ENCODE results near the gene CDK10. TPM values are rescaled to one million over a fixed set of nuclear protein-coding genes. Genes with fewer than 3 reads are reported as not detected.
A peak's percentile ranks its signal among the peaks of the same experiment; 100 is the strongest.
"Not testable (repeated sequence)": the region's sequence is repeated elsewhere in the genome, so short reads cannot be mapped to it uniquely, and the experiment has no call there.

Gene CDK10
- total RNA-seq, 3 donors from 2014 or later (not counting 1 experiment from before 2014, with no cell fraction given) = 102 to 123 (median 114) TPM

DNA sequence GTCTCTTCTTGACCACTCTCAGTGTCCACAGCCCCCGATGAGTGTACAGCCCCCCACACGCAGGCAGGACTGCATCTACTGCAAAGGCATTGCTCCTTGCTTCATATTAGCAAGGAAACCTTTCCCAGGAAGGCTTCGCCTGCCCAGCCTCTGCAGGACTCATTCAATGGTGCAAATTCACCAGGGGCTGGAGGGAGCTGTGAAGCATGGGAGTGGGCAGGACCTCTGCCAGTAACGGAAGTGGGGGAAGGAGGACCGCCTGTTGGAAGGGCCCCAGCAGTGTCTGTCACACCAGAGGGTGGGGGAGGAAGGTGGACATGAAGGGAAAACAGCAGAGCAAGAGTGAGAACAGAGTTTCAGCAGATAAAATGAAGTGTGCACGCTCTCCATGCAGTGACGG, 26.3 kb upstream of the CDK10 start:
- H3K4me1 ChIP-seq (ENCODE audit: control insufficient read depth, insufficient read depth, low read length) = peaks cover 34% of the 10 kb centered on the region
- no peak overlapping the region for H3K4me3 Mint-ChIP-seq
- no peak overlapping the region for H3K4me3 ChIP-seq (ENCODE audit: low read length)
- no peaks in the 10 kb centered on the region for H3K27me3 Mint-ChIP-seq (ENCODE audit: low read depth in 2 of 2)
- no peak overlapping the region for H3K27ac ChIP-seq (ENCODE audit: low read length)
- no peak for DNase-seq
- intact Hi-C loops (cut with micrococcal nuclease) = no loop called here
- no peak overlapping the region for H3K27ac Mint-ChIP-seq
- H3K4me1 Mint-ChIP-seq = peaks cover 18 to 27% of the 10 kb centered on the region in 2 donors
- H3K9me3 ChIP-seq (ENCODE audit: control insufficient read depth, insufficient read depth, low read length) = no peaks in the 10 kb centered on the region
- ATAC-seq = no peak
- no peaks in the 10 kb centered on the region for H3K27me3 ChIP-seq (ENCODE audit: control insufficient read depth, insufficient read depth, low read length)
- no peak for TF ChIP-seq CTCF (IDR thresholded peaks at IDR 0.05)
- no peaks in the 10 kb centered on the region for H3K36me3 ChIP-seq (ENCODE audit: control insufficient read depth, insufficient read depth, low read length)
- WGBS (ENCODE audit: insufficient coverage) = 95% methylated on average over 7 of the region's 7 CpGs
- H3K9me3 Mint-ChIP-seq = no peaks in the 10 kb centered on the region
- H3K36me3 Mint-ChIP-seq = no peaks in the 10 kb centered on the region

DNA sequence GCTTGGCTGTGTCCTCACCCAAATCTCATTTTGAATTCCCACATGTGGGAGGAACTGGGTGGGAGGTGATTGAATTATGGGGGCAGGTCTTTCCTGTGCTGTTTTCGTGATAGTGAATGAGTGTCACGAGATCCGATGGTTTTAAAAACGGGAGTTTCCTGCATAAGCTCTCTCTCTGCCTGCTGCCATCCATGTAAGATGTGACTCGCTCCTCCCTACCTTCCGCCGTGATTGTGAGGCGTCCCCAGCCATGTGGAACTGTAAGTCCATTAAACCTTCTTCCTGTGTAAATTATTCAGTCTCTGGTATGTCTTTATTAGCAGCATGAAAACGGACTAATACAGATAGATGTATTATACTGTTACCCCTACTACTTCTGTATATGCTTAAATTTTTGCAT, 25.3 kb upstream of the CDK10 start:
- H3K27me3 ChIP-seq (ENCODE audit: control insufficient read depth, insufficient read depth, low read length) = no peaks in the 10 kb centered on the region
- Mint-ChIP-seq H3K36me3 (no peaks in the 10 kb centered on the region), H3K27me3 (ENCODE audit: low read depth in 2 of 2) (no peaks in the 10 kb centered on the region), H3K4me3 (peak overlapping the region; percentile 7), H3K27ac (no peak overlapping the region), H3K4me1 (peaks cover 15 to 22% of the 10 kb centered on the region in 2 donors), H3K9me3 (no peaks in the 10 kb centered on the region)
- no peak for TF ChIP-seq CTCF (IDR thresholded peaks at IDR 0.05)
- 97% methylated on average over 8 of the region's 9 CpGs for WGBS (ENCODE audit: insufficient coverage)
- no peak overlapping the region for H3K27ac ChIP-seq (ENCODE audit: low read length)
- no peaks in the 10 kb centered on the region for H3K36me3 ChIP-seq (ENCODE audit: control insufficient read depth, insufficient read depth, low read length)
- intact Hi-C loops (cut with micrococcal nuclease) = no loop called here
- ATAC-seq = no peak
- no peaks in the 10 kb centered on the region for H3K9me3 ChIP-seq (ENCODE audit: control insufficient read depth, insufficient read depth, low read length)
- peaks cover 24% of the 10 kb centered on the region for H3K4me1 ChIP-seq (ENCODE audit: control insufficient read depth, insufficient read depth, low read length)
- no peak overlapping the region for H3K4me3 ChIP-seq (ENCODE audit: low read length)
- no peak for DNase-seq

- H3K36me3 ChIP-seq (ENCODE audit: control insufficient read depth, insufficient read depth, low read length); H3K27me3 Mint-ChIP-seq (ENCODE audit: low read depth in 2 of 2); H3K4me1 ChIP-seq (ENCODE audit: control insufficient read depth, insufficient read depth, low read length); H3K9me3 Mint-ChIP-seq; H3K4me1 Mint-ChIP-seq; H3K4me3 Mint-ChIP-seq; DNase-seq; H3K27ac Mint-ChIP-seq; ATAC-seq; H3K27me3 ChIP-seq (ENCODE audit: control insufficient read depth, insufficient read depth, low read length); H3K36me3 Mint-ChIP-seq; H3K9me3 ChIP-seq (ENCODE audit: control insufficient read depth, insufficient read depth, low read length); H3K27ac ChIP-seq (ENCODE audit: low read length); H3K4me3 ChIP-seq (ENCODE audit: low read length); intact Hi-C loops (cut with micrococcal nuclease): not testable (repeated sequence)
- 93% methylated on average over 9 of the region's 11 CpGs for WGBS (ENCODE audit: insufficient coverage)
Measured at GRCh38 chr16:89664238-89664637, 22.3 kb upstream of the CDK10 start.

- peak in 1 of 2 donors; percentile 40 for DNase-seq
- H3K4me3 ChIP-seq (ENCODE audit: low read length); H3K4me1 Mint-ChIP-seq; H3K4me1 ChIP-seq (ENCODE audit: control insufficient read depth, insufficient read depth, low read length); ATAC-seq; H3K27me3 Mint-ChIP-seq (ENCODE audit: low read depth in 2 of 2); H3K9me3 Mint-ChIP-seq; H3K4me3 Mint-ChIP-seq; H3K27ac ChIP-seq (ENCODE audit: low read length); H3K27ac Mint-ChIP-seq; H3K27me3 ChIP-seq (ENCODE audit: control insufficient read depth, insufficient read depth, low read length); H3K36me3 ChIP-seq (ENCODE audit: control insufficient read depth, insufficient read depth, low read length); H3K9me3 ChIP-seq (ENCODE audit: control insufficient read depth, insufficient read depth, low read length); intact Hi-C loops (cut with micrococcal nuclease); H3K36me3 Mint-ChIP-seq: not testable (repeated sequence)
- WGBS (ENCODE audit: insufficient coverage) = 86% methylated on average over 5 of the region's 7 CpGs
Measured at GRCh38 chr16:89667000-89667399, 19.5 kb upstream of the CDK10 start.

DNA sequence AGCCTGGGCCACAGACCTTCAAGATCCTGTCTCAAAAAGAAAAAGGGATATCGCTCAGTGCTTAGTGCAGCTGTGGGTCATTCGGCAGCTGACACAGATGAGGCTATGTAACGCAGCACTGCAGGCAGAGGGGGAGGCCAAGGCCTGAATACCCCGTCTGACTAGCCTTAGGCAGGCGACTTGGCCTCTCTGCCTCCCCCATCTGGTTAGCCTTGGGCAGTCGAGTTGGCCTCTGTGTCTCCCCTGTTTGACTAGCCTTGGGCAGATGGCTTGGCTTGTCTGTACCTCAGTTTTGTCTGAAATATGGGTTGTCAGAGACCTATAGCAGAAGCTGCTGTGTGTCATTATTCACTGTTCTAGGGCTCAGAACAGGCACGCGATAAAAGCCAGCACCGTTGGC, 18.9 kb upstream of the CDK10 start:
- Histone ChIP-seq H3K27ac (ENCODE audit: low read length) (no peak overlapping the region), H3K36me3 (ENCODE audit: control insufficient read depth, insufficient read depth, low read length) (no peaks in the 10 kb centered on the region), H3K27me3 (ENCODE audit: control insufficient read depth, insufficient read depth, low read length) (no peaks in the 10 kb centered on the region), H3K4me3 (ENCODE audit: low read length) (no peak overlapping the region), H3K9me3 (ENCODE audit: control insufficient read depth, insufficient read depth, low read length) (no peaks in the 10 kb centered on the region), H3K4me1 (ENCODE audit: control insufficient read depth, insufficient read depth, low read length) (no peaks in the 10 kb centered on the region)
- no peak overlapping the region for H3K4me3 Mint-ChIP-seq
- DNase-seq (no peak), ATAC-seq (no peak)
- H3K4me1 Mint-ChIP-seq = no peaks in the 10 kb centered on the region
- H3K36me3 Mint-ChIP-seq = no peaks in the 10 kb centered on the region
- H3K27ac Mint-ChIP-seq = no peak overlapping the region
- intact Hi-C loops (cut with micrococcal nuclease) = no loop called here
- H3K27me3 Mint-ChIP-seq (ENCODE audit: low read depth in 2 of 2) = no peaks in the 10 kb centered on the region
- no peak for TF ChIP-seq CTCF (IDR thresholded peaks at IDR 0.05)
- H3K9me3 Mint-ChIP-seq = no peaks in the 10 kb centered on the region
- WGBS (ENCODE audit: insufficient coverage) = 83% methylated on average over 9 of the region's 9 CpGs

Measured in natural killer cell (primary cell).